ENCODE results near the gene HNRNPAB.
A peak's percentile ranks its signal among the peaks of the same experiment; 100 is the strongest.

HNRNPAB gene

GRCh38 chr5:178204182-178204934 lies at the start of gene HNRNPAB:
Gene HNRNPAB (plus strand): TSS chr5:178204533. CDS start chr5:178204838, 305 bp downstream.
- DNase-seq: peak; percentile 97

GRCh38 chr5:178155065-178155464 lies 49.3 kb upstream of the HNRNPAB start:
- no peak for DNase-seq

- no peak for DNase-seq
Measured at GRCh38 chr5:178160176-178160575, 44.2 kb upstream of the HNRNPAB start.

GRCh38 chr5:178162481-178162880 lies 41.9 kb upstream of the HNRNPAB start:
- DNase-seq: no peak

- DNase-seq: peak; percentile 96
Measured at GRCh38 chr5:178163772-178164735, 40.3 kb upstream of the HNRNPAB start.

GRCh38 chr5:178165581-178165980 lies 38.8 kb upstream of the HNRNPAB start:
- DNase-seq: no peak

- no peak for DNase-seq
Measured at GRCh38 chr5:178170455-178170854, 33.9 kb upstream of the HNRNPAB start.

- no peak for DNase-seq
Measured at GRCh38 chr5:178174456-178174855, 29.9 kb upstream of the HNRNPAB start.

GRCh38 chr5:178176791-178177190 lies 27.5 kb upstream of the HNRNPAB start:
- no peak for DNase-seq

- DNase-seq: no peak
Measured at GRCh38 chr5:178177569-178177968, 26.8 kb upstream of the HNRNPAB start.

- DNase-seq: no peak
Measured at GRCh38 chr5:178180141-178180863, 24.0 kb upstream of the HNRNPAB start.

GRCh38 chr5:178182158-178182876 lies 22.0 kb upstream of the HNRNPAB start:
- DNase-seq: no peak

- DNase-seq: no peak
Measured at GRCh38 chr5:178186427-178186826, 17.9 kb upstream of the HNRNPAB start.

- no peak for DNase-seq
Measured at GRCh38 chr5:178187014-178187413, 17.3 kb upstream of the HNRNPAB start, which contains the start of gene GMCL2. Gene GMCL2 (minus strand): TSS chr5:178187371. CDS start chr5:178187299, 72 bp downstream.

GRCh38 chr5:178189433-178189832 lies 14.9 kb upstream of the HNRNPAB start:
- DNase-seq: no peak

GRCh38 chr5:178191661-178192060 lies 12.7 kb upstream of the HNRNPAB start:
- DNase-seq: no peak

- DNase-seq: no peak
Measured at GRCh38 chr5:178192244-178192643, 12.1 kb upstream of the HNRNPAB start.

- no peak for DNase-seq
Measured at GRCh38 chr5:178192787-178193186, 11.5 kb upstream of the HNRNPAB start.

GRCh38 chr5:178193251-178193809 lies 11.0 kb upstream of the HNRNPAB start:
- no peak for DNase-seq

- DNase-seq: no peak
Measured at GRCh38 chr5:178194026-178194425, 10.3 kb upstream of the HNRNPAB start.

GRCh38 chr5:178196281-178196812 lies 8.0 kb upstream of the HNRNPAB start:
- DNase-seq: no peak

GRCh38 chr5:178196986-178197385 lies 7.3 kb upstream of the HNRNPAB start:
- DNase-seq: no peak

All from activated CD4-positive, alpha-beta T cell treated with anti-CD3 and anti-CD28 coated beads for 48 hours (primary cell).